ENCODE results near the gene WDR76.

Gene WDR76

DNA sequence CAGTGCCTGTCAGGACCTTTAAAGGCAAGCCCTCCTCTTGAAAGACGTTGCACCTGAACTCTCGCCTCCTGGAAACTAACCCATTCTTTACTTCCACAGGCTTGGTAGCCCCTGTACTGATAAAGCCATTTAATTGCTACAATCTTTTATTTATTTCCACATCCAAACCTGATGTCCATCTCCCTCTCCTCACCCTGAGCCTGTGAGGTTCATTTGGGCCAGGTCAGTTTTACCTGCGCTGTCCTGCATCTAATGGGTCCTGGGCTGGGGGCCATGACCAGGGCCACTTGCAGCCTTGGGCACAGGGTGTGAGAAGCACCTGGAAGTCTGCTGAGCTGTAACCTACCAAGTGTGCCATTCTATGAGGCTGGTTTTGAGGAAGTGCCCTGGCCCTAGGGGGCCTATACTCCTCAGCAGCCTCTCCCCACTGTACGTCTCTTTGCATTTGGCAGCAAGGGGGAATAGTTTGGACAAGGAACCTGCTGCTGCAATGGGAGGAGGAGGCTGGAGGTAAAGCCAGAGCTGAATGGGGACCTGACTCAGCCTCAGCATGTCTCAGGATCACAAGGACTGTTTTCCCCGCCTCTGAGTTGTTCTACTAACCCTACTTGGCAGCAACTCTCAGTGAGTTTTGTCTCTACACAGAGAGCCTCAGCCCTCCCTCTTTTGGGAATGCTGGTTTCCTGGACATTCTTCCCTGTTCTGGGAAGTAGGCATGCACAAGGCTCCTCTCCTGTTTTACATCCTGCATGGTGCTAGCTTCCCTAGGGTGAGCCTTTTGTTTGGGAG is 53.8 kb downstream of the WDR76 start:
- TF ChIP-seq YY1 (IDR thresholded peaks at IDR 0.05; ENCODE audit: insufficient read depth, insufficient read length) (no peak), ZNF274 (IDR thresholded peaks at IDR 0.05; ENCODE audit: low read depth, low read length) (no peak), SUZ12 (IDR thresholded peaks at IDR 0.05; ENCODE audit: extremely low read depth, insufficient read depth, insufficient read length) (no peak)
- peak; percentile 0 for DNase-seq (ENCODE audit: low read depth, low spot score)
- H3K4me3 ChIP-seq (ENCODE audit: insufficient read length, low read depth) = no peak overlapping the region
- H3K9ac ChIP-seq (ENCODE audit: insufficient read length, low read depth) = no peak overlapping the region
- H3K27me3 ChIP-seq (ENCODE audit: insufficient read depth, insufficient read length) = no peaks in the 10 kb centered on the region
- peaks cover 9% of the 10 kb centered on the region for H3K4me1 ChIP-seq (ENCODE audit: insufficient read depth, insufficient read length)
- peaks cover 25% of the 10 kb centered on the region for H3K36me3 ChIP-seq (ENCODE audit: insufficient read depth, insufficient read length, low read length)
- H3K9me3 ChIP-seq (ENCODE audit: insufficient read depth, low read length) = no peaks in the 10 kb centered on the region

DNA sequence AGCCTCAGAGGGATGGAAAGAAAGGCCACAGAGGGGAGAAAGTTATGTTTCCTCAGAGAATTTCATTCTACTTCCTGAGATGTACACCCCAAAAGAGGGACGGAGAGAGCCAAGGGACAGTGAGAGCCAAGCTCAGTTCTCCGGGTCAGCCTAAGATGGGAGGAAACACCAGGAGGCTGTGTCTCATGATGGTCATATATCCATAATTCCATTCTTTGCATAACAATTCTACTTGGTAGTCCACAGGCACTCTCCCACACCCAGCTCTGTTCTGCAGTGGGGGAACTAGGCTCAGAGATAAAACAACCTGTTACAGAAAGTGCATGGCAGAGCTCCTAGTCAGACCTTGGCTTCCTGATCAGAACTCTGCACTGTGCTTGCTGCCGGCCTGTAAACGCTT is 54.4 kb downstream of the WDR76 start:
- H3K36me3 ChIP-seq (ENCODE audit: insufficient read depth, insufficient read length, low read length) = peaks cover 28% of the 10 kb centered on the region
- no peak for DNase-seq (ENCODE audit: low read depth, low spot score)

DNA sequence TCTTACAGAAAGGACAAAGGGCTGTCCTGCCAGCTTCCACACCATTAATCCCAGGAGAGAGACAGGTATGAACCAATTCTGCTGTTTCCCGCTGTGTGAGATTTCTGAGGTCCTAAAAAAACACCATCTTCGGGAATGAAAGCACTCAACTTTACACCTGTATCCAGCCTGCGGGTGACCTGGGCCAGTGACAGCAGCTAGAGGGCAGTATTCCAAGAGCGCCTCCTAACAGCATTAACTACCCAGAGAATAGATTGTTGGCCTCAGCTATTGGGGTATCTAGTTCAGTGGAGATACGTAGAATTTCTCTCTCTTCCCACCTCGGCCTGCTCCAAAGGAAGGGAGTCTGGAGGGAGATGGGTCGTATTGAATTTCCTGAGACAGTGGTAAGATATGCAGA is 55.1 kb downstream of the WDR76 start:
- no peak for TF ChIP-seq YY1 (IDR thresholded peaks at IDR 0.05; ENCODE audit: insufficient read depth, insufficient read length)
- TF ChIP-seq ZNF274 (IDR thresholded peaks at IDR 0.05; ENCODE audit: low read depth, low read length) = no peak
- TF ChIP-seq SUZ12 (IDR thresholded peaks at IDR 0.05; ENCODE audit: extremely low read depth, insufficient read depth, insufficient read length) = no peak
- Histone ChIP-seq H3K4me3 (ENCODE audit: insufficient read length, low read depth) (no peak overlapping the region), H3K4me1 (ENCODE audit: insufficient read depth, insufficient read length) (peaks cover 9% of the 10 kb centered on the region), H3K9me3 (ENCODE audit: insufficient read depth, low read length) (no peaks in the 10 kb centered on the region), H3K9ac (ENCODE audit: insufficient read length, low read depth) (no peak overlapping the region), H3K27me3 (ENCODE audit: insufficient read depth, insufficient read length) (no peaks in the 10 kb centered on the region), H3K36me3 (ENCODE audit: insufficient read depth, insufficient read length, low read length) (peaks cover 31% of the 10 kb centered on the region)
- peak; percentile 5 for DNase-seq (ENCODE audit: low read depth, low spot score)

More for the DNA sequence above, 54.4 kb downstream of the WDR76 start:
- Histone ChIP-seq H3K9me3 (ENCODE audit: insufficient read depth, low read length) (no peaks in the 10 kb centered on the region), H3K9ac (ENCODE audit: insufficient read length, low read depth) (no peak overlapping the region), H3K4me3 (ENCODE audit: insufficient read length, low read depth) (no peak overlapping the region), H3K27me3 (ENCODE audit: insufficient read depth, insufficient read length) (no peaks in the 10 kb centered on the region), H3K4me1 (ENCODE audit: insufficient read depth, insufficient read length) (peaks cover 9% of the 10 kb centered on the region)
- TF ChIP-seq ZNF274 (IDR thresholded peaks at IDR 0.05; ENCODE audit: low read depth, low read length) (no peak), SUZ12 (IDR thresholded peaks at IDR 0.05; ENCODE audit: extremely low read depth, insufficient read depth, insufficient read length) (no peak), YY1 (IDR thresholded peaks at IDR 0.05; ENCODE audit: insufficient read depth, insufficient read length) (no peak)

DNA sequence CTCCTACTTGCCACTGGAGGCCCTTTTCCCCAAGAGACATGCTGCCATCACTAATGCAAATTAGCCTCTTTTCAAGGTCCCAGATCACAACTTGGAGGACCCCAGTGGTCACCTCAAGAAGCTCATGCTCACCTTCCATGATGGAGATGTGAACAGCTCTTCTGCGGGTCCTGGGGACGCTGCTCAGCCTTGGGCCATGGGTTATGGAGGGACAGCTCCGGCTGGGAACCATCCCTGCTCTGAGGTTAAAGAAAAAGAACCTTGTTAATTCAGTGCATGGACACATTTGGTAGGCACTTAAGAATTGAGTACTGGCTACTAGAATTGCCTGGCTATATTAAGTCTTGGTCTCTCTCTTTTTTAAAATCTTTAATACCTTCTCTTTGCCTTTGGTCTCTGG is 56.8 kb downstream of the WDR76 start:
- TF ChIP-seq ZNF274 (IDR thresholded peaks at IDR 0.05; ENCODE audit: low read depth, low read length) (no peak), SUZ12 (IDR thresholded peaks at IDR 0.05; ENCODE audit: extremely low read depth, insufficient read depth, insufficient read length) (no peak), YY1 (IDR thresholded peaks at IDR 0.05; ENCODE audit: insufficient read depth, insufficient read length) (no peak)
- no peak for DNase-seq (ENCODE audit: low read depth, low spot score)
- peaks cover 9% of the 10 kb centered on the region for H3K4me1 ChIP-seq (ENCODE audit: insufficient read depth, insufficient read length)
- no peak overlapping the region for H3K9ac ChIP-seq (ENCODE audit: insufficient read length, low read depth)
- H3K27me3 ChIP-seq (ENCODE audit: insufficient read depth, insufficient read length) = no peaks in the 10 kb centered on the region
- H3K9me3 ChIP-seq (ENCODE audit: insufficient read depth, low read length) = no peaks in the 10 kb centered on the region
- peaks cover 26% of the 10 kb centered on the region for H3K36me3 ChIP-seq (ENCODE audit: insufficient read depth, insufficient read length, low read length)
- H3K4me3 ChIP-seq (ENCODE audit: insufficient read length, low read depth) = no peak overlapping the region

DNA sequence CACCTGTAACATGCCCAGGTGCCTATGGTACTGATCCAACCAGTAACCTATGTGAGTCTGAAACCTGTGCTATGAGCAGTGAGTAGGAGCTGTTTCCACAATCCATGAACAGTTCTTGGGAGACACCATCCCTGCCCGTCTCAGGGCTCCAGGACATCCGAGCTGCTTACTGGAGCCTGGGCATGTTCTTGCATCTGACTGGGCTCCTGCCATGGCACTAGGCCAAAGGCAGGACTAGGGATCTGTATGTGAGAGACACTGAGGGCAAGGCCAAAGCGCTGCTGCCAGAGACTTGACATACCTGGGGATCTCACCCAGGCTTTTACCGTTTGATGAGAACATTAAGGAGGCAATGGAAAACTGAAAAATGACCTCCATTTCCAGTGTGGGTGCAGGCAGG is 59.8 kb downstream of the WDR76 start:
- Histone ChIP-seq H3K4me1 (ENCODE audit: insufficient read depth, insufficient read length) (no peaks in the 10 kb centered on the region), H3K4me3 (ENCODE audit: insufficient read length, low read depth) (no peak overlapping the region), H3K27me3 (ENCODE audit: insufficient read depth, insufficient read length) (no peaks in the 10 kb centered on the region), H3K36me3 (ENCODE audit: insufficient read depth, insufficient read length, low read length) (peaks cover 16% of the 10 kb centered on the region), H3K9ac (ENCODE audit: insufficient read length, low read depth) (no peak overlapping the region), H3K9me3 (ENCODE audit: insufficient read depth, low read length) (no peaks in the 10 kb centered on the region)
- TF ChIP-seq ZNF274 (IDR thresholded peaks at IDR 0.05; ENCODE audit: low read depth, low read length) = no peak
- no peak for TF ChIP-seq SUZ12 (IDR thresholded peaks at IDR 0.05; ENCODE audit: extremely low read depth, insufficient read depth, insufficient read length)
- TF ChIP-seq YY1 (IDR thresholded peaks at IDR 0.05; ENCODE audit: insufficient read depth, insufficient read length) = no peak
- no peak for DNase-seq (ENCODE audit: low read depth, low spot score)

DNA sequence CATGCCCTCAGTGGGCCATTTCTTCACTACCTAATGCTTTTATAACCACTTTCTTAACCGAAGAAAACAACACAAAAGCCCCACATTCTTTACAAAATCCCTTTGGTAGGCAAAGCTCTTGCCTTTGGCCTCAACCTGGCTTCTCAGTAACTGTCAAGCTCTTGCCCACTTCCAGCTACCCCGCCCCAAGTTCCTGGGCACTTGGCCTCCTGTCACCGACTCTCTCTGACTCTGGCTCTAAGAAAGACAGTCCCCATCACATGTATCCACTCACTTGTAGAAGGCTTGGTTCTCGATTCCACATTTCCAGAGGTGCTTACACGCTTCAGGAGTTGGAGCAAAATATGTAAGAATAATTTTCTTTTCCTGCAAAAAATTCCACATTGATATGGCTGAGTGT is 61.1 kb downstream of the WDR76 start:
- peaks cover 16% of the 10 kb centered on the region for H3K36me3 ChIP-seq (ENCODE audit: insufficient read depth, insufficient read length, low read length)
- no peaks in the 10 kb centered on the region for H3K27me3 ChIP-seq (ENCODE audit: insufficient read depth, insufficient read length)
- no peak for DNase-seq (ENCODE audit: low read depth, low spot score)
- H3K9ac ChIP-seq (ENCODE audit: insufficient read length, low read depth) = no peak overlapping the region
- H3K4me3 ChIP-seq (ENCODE audit: insufficient read length, low read depth) = no peak overlapping the region
- no peaks in the 10 kb centered on the region for H3K9me3 ChIP-seq (ENCODE audit: insufficient read depth, low read length)
- TF ChIP-seq SUZ12 (IDR thresholded peaks at IDR 0.05; ENCODE audit: extremely low read depth, insufficient read depth, insufficient read length) (no peak), ZNF274 (IDR thresholded peaks at IDR 0.05; ENCODE audit: low read depth, low read length) (no peak), YY1 (IDR thresholded peaks at IDR 0.05; ENCODE audit: insufficient read depth, insufficient read length) (no peak)
- no peaks in the 10 kb centered on the region for H3K4me1 ChIP-seq (ENCODE audit: insufficient read depth, insufficient read length)

DNA sequence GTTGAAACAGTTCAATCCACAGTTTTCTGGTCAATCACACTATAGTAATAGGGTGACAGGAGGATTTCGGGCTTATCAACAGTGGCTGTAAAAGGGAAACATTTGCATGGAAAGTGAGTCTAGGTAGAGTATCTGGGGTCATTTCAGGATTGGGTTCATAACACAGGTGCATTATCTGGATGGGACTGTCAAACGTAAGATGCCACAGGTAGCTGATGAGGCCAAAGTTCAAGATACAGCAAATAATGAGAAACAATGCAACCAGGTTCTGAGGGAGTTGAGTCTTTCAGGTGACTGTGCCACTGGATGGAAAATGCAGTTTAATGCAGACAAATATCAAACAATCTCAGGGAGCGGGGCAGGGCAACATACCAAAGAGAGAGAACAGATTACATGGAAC is 62.2 kb downstream of the WDR76 start:
- Histone ChIP-seq H3K27me3 (ENCODE audit: insufficient read depth, insufficient read length) (no peaks in the 10 kb centered on the region), H3K9ac (ENCODE audit: insufficient read length, low read depth) (no peak overlapping the region), H3K4me3 (ENCODE audit: insufficient read length, low read depth) (no peak overlapping the region), H3K4me1 (ENCODE audit: insufficient read depth, insufficient read length) (no peaks in the 10 kb centered on the region), H3K36me3 (ENCODE audit: insufficient read depth, insufficient read length, low read length) (peaks cover 10% of the 10 kb centered on the region), H3K9me3 (ENCODE audit: insufficient read depth, low read length) (no peaks in the 10 kb centered on the region)
- no peak for DNase-seq (ENCODE audit: low read depth, low spot score)
- TF ChIP-seq YY1 (IDR thresholded peaks at IDR 0.05; ENCODE audit: insufficient read depth, insufficient read length) (no peak), ZNF274 (IDR thresholded peaks at IDR 0.05; ENCODE audit: low read depth, low read length) (no peak), SUZ12 (IDR thresholded peaks at IDR 0.05; ENCODE audit: extremely low read depth, insufficient read depth, insufficient read length) (no peak)
